Measurements from ENCODE around the gene PARN.

DNA sequence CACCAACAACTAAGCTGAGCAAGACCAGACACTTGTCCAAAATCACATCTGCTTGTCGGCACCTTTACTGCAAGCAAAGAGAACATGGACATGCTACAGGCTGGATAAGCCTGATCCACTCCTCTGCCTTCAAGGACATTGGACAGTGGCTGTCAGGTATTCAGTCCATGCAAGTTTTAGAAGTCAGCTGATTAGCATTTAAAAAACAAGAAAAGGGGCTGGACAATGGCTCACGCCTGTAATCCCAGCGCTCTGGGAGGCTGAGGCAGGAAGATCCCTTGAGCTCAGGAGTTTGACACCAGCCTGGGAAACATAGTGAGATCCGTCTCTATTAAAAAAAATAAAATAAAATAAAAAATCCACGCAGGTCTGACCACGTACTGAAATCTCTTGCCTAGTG, 20.3 kb downstream of the PARN start:
- TF ChIP-seq EZH2 (IDR thresholded peaks at IDR 0.05; ENCODE audit: insufficient read depth, poor library complexity, severe bottlenecking) = no peak
- TF ChIP-seq EZH2phosphoT487 (IDR thresholded peaks at IDR 0.05; ENCODE audit: insufficient read depth, low read depth) = no peak
